GM12875 (cell line): Measurements from ENCODE around the gene AKNA.

Experiments used
- H3K4me3 ChIP-seq: one replicate; pipeline ENCODE4 v1.5.1; 2011; ENCODE audit warnings: low read depth, low read length, control low read depth
- TF ChIP-seq, protein P1 (sequence below): IDR thresholded peaks from 2 replicates; pipeline ENCODE4 v1.5.1; 2011; ENCODE audit warnings: low read depth, mild to moderate bottlenecking, control low read depth, inconsistent platforms, low read length, moderate library complexity, borderline replicate concordance; ENCODE audit not compliant: insufficient read depth

AKNA gene

DNA sequence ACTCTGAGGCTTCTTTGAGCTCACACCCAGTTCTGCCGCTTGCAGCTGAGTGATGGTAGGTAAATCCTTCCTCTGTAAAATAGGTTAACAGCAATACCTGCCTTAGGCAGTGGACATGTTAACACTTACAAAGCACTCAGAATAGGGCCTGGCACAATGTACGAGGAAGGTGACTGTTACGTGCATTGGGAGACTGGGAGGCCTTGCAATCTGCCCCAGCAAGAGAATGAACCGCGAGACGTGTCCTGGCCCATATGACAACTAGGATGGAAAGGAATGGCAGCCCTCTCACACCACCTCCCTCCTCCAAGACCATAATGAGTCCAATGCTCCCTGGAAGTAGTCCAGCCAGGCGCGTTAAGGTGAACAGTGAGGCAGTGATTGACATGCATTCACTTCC, 23.1 kb upstream of the AKNA start:
- H3K4me3 ChIP-seq, result no peak overlapping the region
- TF ChIP-seq, protein P1, sequence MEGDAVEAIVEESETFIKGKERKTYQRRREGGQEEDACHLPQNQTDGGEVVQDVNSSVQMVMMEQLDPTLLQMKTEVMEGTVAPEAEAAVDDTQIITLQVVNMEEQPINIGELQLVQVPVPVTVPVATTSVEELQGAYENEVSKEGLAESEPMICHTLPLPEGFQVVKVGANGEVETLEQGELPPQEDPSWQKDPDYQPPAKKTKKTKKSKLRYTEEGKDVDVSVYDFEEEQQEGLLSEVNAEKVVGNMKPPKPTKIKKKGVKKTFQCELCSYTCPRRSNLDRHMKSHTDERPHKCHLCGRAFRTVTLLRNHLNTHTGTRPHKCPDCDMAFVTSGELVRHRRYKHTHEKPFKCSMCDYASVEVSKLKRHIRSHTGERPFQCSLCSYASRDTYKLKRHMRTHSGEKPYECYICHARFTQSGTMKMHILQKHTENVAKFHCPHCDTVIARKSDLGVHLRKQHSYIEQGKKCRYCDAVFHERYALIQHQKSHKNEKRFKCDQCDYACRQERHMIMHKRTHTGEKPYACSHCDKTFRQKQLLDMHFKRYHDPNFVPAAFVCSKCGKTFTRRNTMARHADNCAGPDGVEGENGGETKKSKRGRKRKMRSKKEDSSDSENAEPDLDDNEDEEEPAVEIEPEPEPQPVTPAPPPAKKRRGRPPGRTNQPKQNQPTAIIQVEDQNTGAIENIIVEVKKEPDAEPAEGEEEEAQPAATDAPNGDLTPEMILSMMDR, result no peak

DNA sequence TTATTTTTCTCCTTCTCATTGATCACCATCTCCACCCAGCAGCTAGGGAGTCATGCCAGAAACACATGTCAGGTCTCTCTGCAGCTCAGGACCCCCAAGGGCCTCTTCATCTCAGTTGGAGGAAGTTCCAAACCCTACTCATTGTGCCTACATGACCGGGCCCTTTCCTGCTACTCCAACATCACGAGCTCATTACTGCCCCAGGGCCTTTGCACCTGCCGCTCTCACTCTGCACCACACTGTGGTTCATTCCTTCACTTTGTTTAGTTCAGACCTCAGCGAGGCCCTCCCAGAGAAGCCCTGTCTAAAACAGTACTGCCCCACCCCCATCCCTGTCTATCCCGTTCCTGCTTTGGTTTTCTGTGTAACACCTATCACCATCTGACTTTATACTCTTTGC, 22.1 kb upstream of the AKNA start:
- no peak overlapping the region for H3K4me3 ChIP-seq
- TF ChIP-seq, protein P1, result no peak

DNA sequence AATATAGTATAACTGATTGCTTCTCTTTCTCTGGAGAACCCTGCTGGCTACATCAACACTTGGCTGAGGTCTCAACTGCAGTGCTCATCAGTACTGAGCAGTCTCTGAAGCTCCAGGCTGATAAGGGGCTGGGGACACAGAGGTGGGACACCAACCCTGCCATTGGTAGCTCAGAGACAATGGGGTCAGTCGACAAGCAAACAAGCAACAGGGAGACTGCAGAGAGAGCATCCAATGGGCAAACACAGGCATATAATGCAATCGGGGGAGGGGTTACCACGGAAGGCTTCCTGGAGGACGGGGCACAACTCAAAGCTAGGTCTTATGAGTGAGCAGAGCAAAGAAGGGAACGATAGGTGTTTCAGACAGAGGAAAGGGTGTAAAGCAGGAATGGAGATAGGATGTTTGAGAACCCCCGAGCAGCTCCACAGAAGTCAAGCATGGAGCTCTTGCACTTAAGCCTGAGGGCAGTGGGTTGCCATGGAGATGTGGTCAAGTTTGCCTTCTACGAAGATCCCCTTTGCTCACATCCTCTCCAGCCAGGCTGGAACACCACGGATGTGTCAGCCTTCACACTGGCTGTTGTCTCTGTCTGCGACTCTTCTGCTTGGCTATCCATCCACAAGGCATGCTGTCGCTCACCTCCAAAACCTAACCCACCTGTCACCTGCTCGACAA, 21.5 kb upstream of the AKNA start:
- TF ChIP-seq, protein P1, result no peak
- no peak overlapping the region for H3K4me3 ChIP-seq

DNA sequence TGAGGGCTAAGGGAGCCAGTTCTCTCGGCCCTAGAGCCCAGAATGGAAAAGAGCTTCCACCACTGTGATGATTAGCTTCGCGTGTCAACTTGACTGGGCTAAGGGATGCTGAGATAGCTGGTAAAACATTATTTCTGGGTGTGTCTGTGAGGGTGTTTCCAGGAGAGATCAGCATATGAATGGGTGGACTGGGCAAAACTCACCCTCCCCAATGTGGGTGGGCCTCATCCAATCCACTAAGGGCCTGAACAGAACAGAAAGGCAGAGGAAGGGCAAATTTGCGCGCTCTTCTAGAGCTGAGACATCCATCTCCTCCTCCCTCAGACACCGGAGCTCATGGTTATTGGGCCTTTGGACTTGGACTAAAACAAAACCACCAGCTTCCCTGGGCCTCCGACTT, 20.9 kb upstream of the AKNA start:
- TF ChIP-seq, protein P1, result no peak
- H3K4me3 ChIP-seq, result no peak overlapping the region

DNA sequence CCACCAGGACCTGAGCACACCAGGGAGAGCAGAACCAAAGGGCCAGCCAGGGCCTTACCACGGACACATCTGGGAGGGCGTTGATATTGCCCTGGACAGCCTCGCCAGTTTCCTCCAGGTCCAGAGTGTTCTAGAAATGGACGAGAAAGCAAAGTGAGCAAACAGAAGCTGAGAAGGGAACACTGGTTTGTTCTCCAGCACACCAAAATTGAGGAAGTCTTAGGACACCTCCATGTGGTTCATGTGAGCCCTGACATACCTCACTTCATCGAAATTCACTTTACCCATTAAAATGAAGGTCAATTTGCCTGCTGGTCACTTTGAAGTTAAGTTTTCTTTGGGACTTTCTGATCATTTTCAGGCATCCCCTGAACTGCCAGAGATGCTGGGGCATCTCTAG, 20.1 kb upstream of the AKNA start:
- TF ChIP-seq, protein P1, result no peak
- no peak overlapping the region for H3K4me3 ChIP-seq

DNA sequence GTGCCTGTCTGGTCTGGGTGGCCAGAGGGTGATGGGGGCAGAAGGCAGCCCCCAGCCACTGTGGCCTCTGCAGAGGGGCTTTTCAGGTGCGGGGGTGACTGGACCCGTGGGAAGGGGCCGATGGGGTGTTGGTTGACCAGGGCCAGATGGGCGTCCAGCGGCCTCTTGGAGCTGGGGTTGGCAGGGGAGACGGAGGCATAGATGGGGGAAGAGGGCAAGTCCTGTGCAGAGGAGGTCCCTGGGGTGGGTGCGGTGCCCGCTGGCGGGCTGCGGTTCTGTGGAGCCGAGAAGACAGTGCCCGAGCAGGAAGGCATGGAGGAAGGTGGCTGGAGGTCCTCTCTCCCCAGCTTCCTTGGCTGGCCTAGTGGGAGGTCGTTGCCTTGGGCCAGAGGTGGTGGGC, 18.7 kb upstream of the AKNA start:
- TF ChIP-seq, protein P1, result no peak
- no peak overlapping the region for H3K4me3 ChIP-seq

DNA sequence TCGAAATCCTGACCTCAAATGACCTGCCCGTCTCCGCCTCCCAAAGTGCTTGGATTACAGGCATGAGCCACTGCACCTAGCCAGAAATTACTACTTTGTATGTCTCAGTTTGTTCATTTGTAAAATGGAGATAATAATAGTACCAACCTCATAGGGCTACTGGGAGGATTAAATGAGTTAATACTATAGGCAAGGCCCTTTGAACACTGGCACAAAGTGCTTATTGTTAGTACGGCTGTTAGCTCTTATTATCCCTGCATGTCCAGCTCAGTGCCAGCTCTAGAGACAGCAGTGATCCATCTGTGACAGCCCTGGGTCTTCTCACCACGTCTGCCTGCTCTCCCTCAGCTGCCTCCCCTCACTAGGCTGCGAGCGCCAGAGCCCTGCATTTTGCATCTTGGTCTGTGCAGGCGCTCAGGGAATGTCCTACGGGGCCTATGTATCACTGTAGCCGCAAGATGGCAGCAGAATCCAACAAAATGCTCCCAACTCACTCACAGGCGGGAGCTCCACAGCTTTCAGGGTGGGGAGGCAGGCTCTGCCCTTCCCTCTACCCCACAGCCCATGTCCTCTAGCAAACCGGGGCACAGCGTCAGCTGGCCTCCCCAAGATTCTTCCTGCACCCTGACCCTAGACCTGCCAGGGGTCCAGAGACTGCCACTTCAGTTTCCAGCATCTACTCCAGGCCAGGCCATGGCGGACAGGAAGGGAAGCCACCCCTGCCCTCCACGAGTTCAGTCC, 17.7 kb upstream of the AKNA start:
- H3K4me3 ChIP-seq, result no peak overlapping the region
- TF ChIP-seq, protein P1, result peak; percentile 78
